Fibroblast of lung (primary cell): Measurements from ENCODE around the gene WBP1L. TPM values are rescaled to one million over a fixed set of nuclear protein-coding genes. Genes with fewer than 3 reads are reported as not detected.

Experiments used
- DNase-seq, 2 donors: peaks; one replicate each; pipeline versions ENCODE4 v3.0.0 to v3.0.0-alpha.2; 2010; ENCODE audit warnings: low read depth in 2 of 2
- H2AFZ ChIP-seq: 2 replicates; pipeline ENCODE4 v1.5.1; 2012; ENCODE audit warnings: low read length, control low read depth, inconsistent platforms
- H3K27ac ChIP-seq: 2 replicates; pipeline ENCODE4 v1.5.1; 2011; ENCODE audit warnings: low read length, control low read depth; ENCODE audit not compliant: insufficient read depth
- H3K27me3 ChIP-seq: 2 replicates; pipeline ENCODE4 v1.5.1; 2011; ENCODE audit warnings: mild to moderate bottlenecking, low read length; ENCODE audit not compliant: control insufficient read depth, insufficient read depth
- H3K36me3 ChIP-seq: 2 replicates; pipeline ENCODE4 v1.5.1; 2011; ENCODE audit warnings: low read length; ENCODE audit not compliant: control insufficient read depth, insufficient read depth
- H3K4me1 ChIP-seq: 2 replicates; pipeline ENCODE4 v1.5.1; 2011; ENCODE audit warnings: low read length; ENCODE audit not compliant: control insufficient read depth, insufficient read depth; ENCODE audit errors: extremely low read depth
- H3K4me2 ChIP-seq: 2 replicates; pipeline ENCODE4 v1.5.1; 2011; ENCODE audit warnings: low read length, control low read depth; ENCODE audit not compliant: insufficient read depth; ENCODE audit errors: extremely low read depth
- H3K4me3 ChIP-seq, 4 experiments: fragments of 200-600 bp in 1 of 4; sonication (generic) in 1 of 4; replicated peaks in 1 of 4; 2 replicates each; pipeline ENCODE4 v1.5.1; 2011 to 2016; ENCODE audit warnings: low read length in 4 of 4, low read depth in 3 of 4, mild to moderate bottlenecking in 3 of 4, control low read depth in 2 of 4, inconsistent platforms in 1 of 4, mixed read lengths in 1 of 4; ENCODE audit not compliant: insufficient read depth in 1 of 4; ENCODE audit errors: control extremely low read depth in 1 of 4
- H3K79me2 ChIP-seq: 2 replicates; pipeline ENCODE4 v1.5.1; 2012; ENCODE audit warnings: mild to moderate bottlenecking, low read length, inconsistent platforms; ENCODE audit not compliant: control insufficient read depth, insufficient read depth
- H3K9ac ChIP-seq: 2 replicates; pipeline ENCODE4 v1.5.1; 2011; ENCODE audit warnings: mild to moderate bottlenecking, low read length, control low read depth; ENCODE audit not compliant: insufficient read depth
- H3K9me3 ChIP-seq: 2 replicates; pipeline ENCODE4 v1.5.1; 2012; ENCODE audit warnings: low read depth, low read length; ENCODE audit not compliant: control insufficient read depth, insufficient read depth
- H4K20me1 ChIP-seq: 2 replicates; pipeline ENCODE4 v1.5.1; 2011; ENCODE audit warnings: low read length; ENCODE audit not compliant: control insufficient read depth, insufficient read depth; ENCODE audit errors: extremely low read depth
- EZH2 ChIP-seq: IDR thresholded peaks from 2 replicates; pipeline ENCODE4 v1.5.1; 2012; ENCODE audit warnings: low read length, control low read depth, mild to moderate bottlenecking; ENCODE audit errors: missing control alignments
- polyA plus RNA-seq, 2 donors: library from polyadenylated mRNA; depleted of rRNA in 1 of 2; stranded (reverse) in 1 of 2; unstranded in 1 of 2; fragments of >200 nt; gene quantifications; 2 replicates each; pipeline ENCODE4 v1.2.1, GENCODE V29; 2011 to 2012; ENCODE audit warnings: missing spikeins in 1 of 2
- total RNA-seq: library from RNA; depleted of rRNA; stranded (reverse); fragments of >200 nt; gene quantifications from 2 replicates; pipeline ENCODE4 v1.2.1, GENCODE V29; 2014
- TF ChIP-seq, protein P1 (sequence below), 2 donors: IDR thresholded peaks in 1 of 2; conservative IDR thresholded peaks in 1 of 2; 1 replicate in 1 of 2; 2 replicates in 1 of 2; pipeline ENCODE4 v1.5.1; 2011 to 2012; ENCODE audit warnings: low read length in 2 of 2, control low read depth in 1 of 2, inconsistent platforms in 1 of 2, low read depth in 1 of 2, mild to moderate bottlenecking in 1 of 2

WBP1L gene
- total and polyA plus RNA-seq, 2 donors (not counting 1 experiment from before 2014, with no cell fraction given) = 36.8 to 40.0 TPM

DNA sequence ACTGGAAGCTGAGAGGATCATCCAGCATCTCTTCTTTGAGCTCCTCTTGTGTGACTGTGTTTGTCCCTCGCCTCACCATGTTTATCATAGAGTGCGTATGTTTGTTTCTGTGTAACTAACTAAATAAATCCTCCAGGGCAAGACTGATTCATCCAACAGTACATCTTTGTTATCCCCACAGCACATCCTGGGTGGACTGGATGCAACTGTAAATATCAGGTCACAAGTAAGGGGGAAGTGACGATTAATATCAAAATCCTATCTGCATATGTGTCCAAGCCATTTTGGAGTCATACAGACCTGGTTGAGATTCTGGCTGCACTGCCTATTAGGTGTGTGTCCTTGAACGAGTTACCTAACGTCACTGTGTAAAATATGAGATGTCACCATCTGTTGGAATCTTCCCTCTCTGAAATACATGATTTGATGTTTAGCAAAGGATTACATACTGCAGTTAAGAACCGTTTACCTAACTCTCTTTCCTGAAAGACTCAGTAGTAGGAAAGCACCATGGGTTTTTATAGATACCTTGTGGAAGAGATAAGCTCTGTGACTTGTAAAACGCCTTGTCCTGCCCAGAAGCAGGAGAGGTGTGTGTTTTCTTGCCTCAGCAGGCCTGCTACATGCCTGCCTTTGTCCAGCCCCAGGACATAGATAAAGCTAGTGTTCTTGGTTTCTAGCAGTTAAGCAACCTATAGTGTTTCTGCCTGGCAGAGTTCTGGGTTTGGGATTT, 25.8 kb downstream of the WBP1L start:
- Histone ChIP-seq H3K4me1 (peaks cover 8% of the 10 kb centered on the region), H2AFZ (no peak overlapping the region), H3K9ac (no peak overlapping the region), H3K9me3 (no peaks in the 10 kb centered on the region), H3K79me2 (peaks cover 9% of the 10 kb centered on the region), H3K4me2 (no peak overlapping the region), H3K27ac (no peak overlapping the region), H4K20me1 (no peaks in the 10 kb centered on the region), H3K27me3 (no peaks in the 10 kb centered on the region), H3K36me3 (no peaks in the 10 kb centered on the region), H3K4me3 (no peak overlapping the region)
- DNase-seq = no peak
- TF ChIP-seq, protein P1, sequence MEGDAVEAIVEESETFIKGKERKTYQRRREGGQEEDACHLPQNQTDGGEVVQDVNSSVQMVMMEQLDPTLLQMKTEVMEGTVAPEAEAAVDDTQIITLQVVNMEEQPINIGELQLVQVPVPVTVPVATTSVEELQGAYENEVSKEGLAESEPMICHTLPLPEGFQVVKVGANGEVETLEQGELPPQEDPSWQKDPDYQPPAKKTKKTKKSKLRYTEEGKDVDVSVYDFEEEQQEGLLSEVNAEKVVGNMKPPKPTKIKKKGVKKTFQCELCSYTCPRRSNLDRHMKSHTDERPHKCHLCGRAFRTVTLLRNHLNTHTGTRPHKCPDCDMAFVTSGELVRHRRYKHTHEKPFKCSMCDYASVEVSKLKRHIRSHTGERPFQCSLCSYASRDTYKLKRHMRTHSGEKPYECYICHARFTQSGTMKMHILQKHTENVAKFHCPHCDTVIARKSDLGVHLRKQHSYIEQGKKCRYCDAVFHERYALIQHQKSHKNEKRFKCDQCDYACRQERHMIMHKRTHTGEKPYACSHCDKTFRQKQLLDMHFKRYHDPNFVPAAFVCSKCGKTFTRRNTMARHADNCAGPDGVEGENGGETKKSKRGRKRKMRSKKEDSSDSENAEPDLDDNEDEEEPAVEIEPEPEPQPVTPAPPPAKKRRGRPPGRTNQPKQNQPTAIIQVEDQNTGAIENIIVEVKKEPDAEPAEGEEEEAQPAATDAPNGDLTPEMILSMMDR (conservative IDR thresholded peaks at IDR 0.05 in 1 of 2, IDR thresholded peaks at IDR 0.05 in 1 of 2; ENCODE audit: low read depth in 1 of 2, low read length in 2 of 2) = no peak
- no peak for TF ChIP-seq EZH2

DNA sequence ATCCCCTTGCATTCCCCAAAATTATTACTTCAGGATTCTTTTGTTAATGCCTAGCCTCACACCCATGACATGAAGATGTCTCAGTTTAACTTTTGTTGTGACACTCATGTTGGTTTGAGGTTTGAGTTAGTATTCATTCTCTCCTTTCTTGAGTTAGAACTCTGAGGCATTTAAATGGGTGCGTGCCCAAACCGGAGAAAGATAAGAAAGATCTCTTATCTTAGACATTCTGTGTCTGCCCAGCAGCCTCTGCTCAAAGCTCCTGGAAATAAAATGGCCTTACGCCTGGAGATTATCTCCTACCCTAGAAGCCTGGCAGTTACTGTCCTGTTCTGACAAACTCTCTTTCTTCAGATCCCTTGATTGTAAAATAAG, 26.3 kb downstream of the WBP1L start:
- H3K36me3 ChIP-seq = no peaks in the 10 kb centered on the region
- peaks cover 9% of the 10 kb centered on the region for H3K79me2 ChIP-seq
- no peak overlapping the region for H2AFZ ChIP-seq
- H3K9ac ChIP-seq = no peak overlapping the region
- no peak overlapping the region for H3K27ac ChIP-seq
- no peaks in the 10 kb centered on the region for H3K9me3 ChIP-seq
- no peak for DNase-seq
- H3K4me3 ChIP-seq = no peak overlapping the region
- H4K20me1 ChIP-seq = no peaks in the 10 kb centered on the region
- no peak overlapping the region for H3K4me2 ChIP-seq
- H3K4me1 ChIP-seq = peaks cover 9% of the 10 kb centered on the region
- H3K27me3 ChIP-seq = no peaks in the 10 kb centered on the region
- TF ChIP-seq, protein P1 (conservative IDR thresholded peaks at IDR 0.05 in 1 of 2, IDR thresholded peaks at IDR 0.05 in 1 of 2; ENCODE audit: low read depth in 1 of 2, low read length in 2 of 2) = no peak
- TF ChIP-seq EZH2 = no peak

DNA sequence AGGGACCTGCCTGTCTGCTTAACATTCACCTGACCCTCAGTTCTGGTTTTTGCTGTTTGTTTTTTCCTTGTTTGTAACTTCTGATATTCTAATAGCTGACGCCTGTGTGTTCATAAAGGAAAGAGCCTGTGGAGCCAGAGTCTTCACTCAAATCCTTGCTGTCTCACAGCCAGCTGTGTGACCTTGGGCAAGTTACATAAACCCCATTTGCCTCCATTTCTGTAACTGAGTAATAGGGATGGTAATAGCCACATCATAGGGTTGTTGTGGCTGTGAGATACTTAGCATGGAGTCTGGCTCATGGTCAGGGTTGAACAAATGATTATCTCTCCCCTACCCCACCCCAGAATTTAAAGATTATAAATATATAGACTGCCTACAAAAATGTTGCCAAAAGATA, 27.0 kb downstream of the WBP1L start:
- Histone ChIP-seq H3K27me3 (no peaks in the 10 kb centered on the region), H3K79me2 (peaks cover 11% of the 10 kb centered on the region), H4K20me1 (no peaks in the 10 kb centered on the region), H3K9me3 (no peaks in the 10 kb centered on the region), H2AFZ (no peak overlapping the region), H3K27ac (no peak overlapping the region), H3K9ac (no peak overlapping the region), H3K4me1 (peaks cover 16% of the 10 kb centered on the region), H3K4me3 (no peak overlapping the region), H3K4me2 (no peak overlapping the region), H3K36me3 (no peaks in the 10 kb centered on the region)
- TF ChIP-seq, protein P1 (conservative IDR thresholded peaks at IDR 0.05 in 1 of 2, IDR thresholded peaks at IDR 0.05 in 1 of 2; ENCODE audit: low read depth in 1 of 2, low read length in 2 of 2) = no peak
- TF ChIP-seq EZH2 = no peak
- DNase-seq = no peak
